ENCODE data around the gene FAM186B.

GRCh38 chr12:49578471-49579112, 26.8 kb downstream of the FAM186B start:
- no peak for TF ChIP-seq CTCF (IDR thresholded peaks at IDR 0.05)
- no peak for TF ChIP-seq EZH2phosphoT487 (IDR thresholded peaks at IDR 0.05)
